Activated T-helper 1 cell treated with anti-CD3 and anti-CD28 coated beads, Interleukin-2, amount 50 U/mL, for 16 hours (primary cell): Measurements from ENCODE around the gene ZFP14.

Experiments
- DNase-seq, 2 donors: peaks; one replicate each; pipeline ENCODE4 v3.0.0-alpha.2; 2020; ENCODE audit warnings: low read depth in 1 of 2, low spot score in 1 of 2

The ZFP14 gene

DNA sequence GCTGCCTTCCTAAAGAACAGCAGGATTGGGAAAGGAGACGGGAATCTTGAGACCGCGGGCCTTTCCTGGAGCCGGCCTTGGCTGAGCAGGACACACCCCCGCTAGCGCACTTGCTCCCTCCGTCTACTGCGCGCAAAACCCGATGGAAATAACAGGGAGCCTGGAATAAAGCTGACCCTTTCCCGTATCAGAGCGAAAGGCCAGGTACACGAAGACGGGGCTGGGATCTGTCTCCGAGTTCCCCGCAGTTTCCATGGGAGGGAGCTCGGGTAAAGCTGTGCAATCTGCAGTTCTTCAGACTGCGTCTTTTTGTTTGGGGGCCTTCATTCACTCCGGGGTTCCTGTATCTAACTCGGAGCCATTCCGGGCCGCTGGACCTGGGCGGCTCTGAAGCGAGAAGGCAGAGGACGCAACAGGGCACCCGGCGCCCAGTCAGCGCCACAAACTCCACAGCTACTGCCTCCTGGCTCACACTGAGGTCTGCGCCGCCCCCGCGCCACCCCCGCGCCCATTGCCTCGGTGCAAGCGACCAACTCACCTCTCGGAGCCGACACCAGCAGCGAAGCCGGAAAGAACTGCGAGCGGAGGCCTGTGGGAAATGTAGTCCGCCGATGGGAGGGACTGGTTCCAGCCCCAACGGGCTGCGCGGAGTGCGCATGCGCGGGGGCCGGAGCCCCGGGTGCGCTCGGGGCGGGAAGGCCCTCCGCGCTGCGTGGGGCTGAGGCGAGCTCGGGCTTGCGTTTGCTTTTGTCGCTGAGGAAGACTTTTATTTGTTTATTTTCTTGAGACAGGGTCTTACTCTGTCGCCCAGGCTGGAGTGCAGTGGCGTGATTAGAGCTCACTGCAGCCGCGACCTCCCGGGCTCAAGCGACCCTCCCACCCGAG is at the start of gene ZFP14:
Gene ZFP14 (minus strand): TSS at position 577 of the 885 bp plus-strand sequence. CDS start 11,309 bp downstream, outside the sequence.
- peak; percentile 86 to 91 for DNase-seq

GRCh38 chr19:36423925-36424324 is 44.9 kb upstream of the ZFP14 start:
- DNase-seq: no peak

GRCh38 chr19:36421749-36422481 is 42.9 kb upstream of the ZFP14 start:
- DNase-seq: no peak

DNA sequence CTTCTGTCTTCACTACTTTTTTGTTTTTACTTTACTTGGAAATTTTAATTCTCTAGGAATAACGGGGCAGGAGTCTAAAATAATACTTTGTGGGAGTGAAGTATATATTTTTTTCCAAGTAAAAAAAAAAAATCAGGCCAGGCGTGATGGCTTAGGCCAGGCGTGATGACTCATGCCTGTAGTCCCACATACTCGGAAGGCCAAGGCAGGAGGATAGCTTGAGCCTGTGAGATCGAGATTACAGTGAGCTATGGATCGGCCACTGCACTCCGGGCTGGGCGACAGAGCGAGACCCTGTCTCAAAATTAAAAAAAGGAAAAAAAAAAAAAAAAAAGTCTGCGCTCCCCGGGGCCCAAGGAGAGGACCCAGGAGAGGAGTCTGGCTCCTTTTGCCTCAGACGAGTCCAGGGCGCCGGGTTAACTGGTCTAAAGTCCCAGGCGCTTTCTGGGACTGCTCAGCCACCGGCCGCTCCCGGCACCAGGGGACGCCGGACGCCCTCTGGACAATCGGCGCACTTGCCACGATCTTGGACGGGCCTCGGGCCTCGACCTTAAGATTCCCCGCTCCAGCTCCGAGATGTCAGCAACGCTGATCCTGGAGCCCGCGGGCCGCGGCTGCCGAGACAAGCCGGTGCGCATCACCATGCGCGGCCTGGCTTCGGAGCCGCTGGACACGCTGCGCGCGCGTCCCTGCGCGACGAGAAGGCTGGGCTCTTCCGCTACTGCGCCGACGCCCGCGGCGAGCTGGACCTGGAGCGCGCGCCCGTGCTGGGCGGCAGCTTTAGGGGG is 42.2 kb upstream of the ZFP14 start:
- no peak for DNase-seq

DNA sequence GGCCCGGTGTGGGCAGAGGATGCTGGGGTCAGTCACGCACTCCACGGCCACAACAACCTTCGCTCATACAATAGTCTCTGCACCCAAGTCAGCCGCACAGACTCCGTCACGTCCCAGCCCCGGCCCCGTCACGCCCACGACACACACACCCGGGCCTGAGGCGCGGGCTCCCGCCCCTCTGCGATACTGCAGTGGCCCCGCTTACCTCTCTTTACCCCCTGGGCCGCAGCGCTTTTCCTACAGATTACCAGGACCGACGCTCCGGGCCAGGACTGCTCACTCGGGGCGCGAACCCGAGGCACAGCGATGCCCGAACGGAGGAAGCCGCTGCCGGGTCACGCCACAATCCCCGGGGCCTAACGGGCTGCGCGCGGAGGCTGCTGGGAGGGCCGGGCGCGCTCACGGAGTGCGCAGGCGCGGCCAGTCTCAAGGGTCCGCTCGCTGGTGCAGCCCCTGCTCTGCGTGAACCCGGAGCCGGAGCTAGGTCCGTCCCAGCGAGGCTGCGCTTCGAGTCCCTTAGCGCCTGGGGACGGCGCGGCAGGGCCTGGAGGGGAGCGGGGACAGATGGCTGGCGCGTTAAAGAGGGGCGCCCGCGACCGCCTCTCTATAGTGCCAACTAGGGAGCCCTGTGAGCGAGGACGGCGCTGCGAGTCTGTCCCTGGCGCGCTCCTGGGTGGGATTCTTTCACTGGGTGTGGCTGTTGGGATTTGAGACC is 39.4 kb upstream of the ZFP14 start, which contains the start of gene ZFP82:
Gene ZFP82 (minus strand): TSS at position 358 of the 715 bp plus-strand sequence. CDS start 8,855 bp downstream, outside the sequence.
- peak; percentile 48 to 58 for DNase-seq

DNA sequence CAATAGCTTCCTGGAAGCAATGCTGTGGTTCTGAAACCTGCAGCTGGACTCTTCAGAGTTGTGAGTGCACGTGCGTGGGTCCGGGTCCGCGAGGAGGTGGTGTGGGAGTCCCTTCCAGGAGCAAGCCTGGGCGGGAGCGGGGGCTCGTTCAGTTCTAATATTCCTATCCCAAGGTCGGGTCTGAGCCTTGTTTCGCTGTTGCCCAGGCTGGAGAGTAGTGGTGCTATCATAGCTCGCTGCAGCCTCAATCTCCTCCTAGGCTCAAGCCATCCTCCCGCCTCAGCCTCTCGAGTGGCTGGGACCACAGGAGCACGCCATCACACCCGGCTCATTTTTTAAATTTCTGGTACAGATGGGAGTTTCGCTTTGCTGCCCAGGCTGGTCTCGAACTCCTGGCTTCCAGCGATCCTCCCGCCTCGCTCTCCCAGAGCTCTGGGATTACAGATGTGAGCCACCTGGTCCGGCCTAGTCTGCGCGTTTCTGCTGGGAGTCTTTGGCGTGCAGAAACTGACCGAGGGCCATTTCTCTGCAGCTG is 38.8 kb upstream of the ZFP14 start:
- no peak for DNase-seq

DNA sequence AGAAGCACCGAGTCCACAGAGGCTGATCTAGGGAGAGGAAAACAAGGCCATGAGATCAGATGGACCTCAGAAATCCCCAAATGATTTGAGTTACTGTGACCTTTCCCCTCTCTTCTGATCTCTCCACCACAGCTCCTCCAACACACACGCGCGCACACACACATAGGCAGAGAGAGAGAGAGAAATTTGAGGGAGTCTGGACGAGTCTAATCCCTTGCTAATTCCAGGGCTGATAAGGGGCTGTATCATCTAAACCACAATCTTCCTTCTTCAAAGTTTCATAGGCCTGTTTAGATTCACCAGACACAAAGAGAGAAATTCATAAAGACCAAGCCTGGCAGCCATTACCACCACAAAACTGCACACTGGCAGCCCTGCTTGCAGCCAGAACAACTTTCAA is 30.8 kb upstream of the ZFP14 start:
- no peak for DNase-seq

GRCh38 chr19:36408101-36408500 is 29.1 kb upstream of the ZFP14 start:
- DNase-seq: no peak

DNA sequence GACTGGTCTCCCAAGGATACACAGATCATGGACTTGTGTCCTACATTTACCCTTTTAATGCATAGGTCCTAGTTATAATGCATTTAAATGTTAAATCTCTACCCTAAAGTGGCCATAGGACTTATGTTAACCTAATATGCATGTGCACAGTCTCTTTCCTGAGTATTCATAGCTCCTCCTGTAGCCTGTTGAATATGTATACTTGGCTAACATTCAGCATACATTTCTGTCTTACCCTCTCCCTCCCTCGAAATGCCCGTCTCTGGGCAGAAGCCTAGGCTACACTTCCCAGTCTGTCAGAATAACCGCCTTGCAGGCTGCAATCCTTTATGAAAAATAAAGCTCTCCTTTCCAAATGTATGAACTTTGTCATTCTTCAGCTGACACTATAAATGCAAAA is 25.5 kb upstream of the ZFP14 start:
- DNase-seq: no peak

- DNase-seq: no peak
Measured at GRCh38 chr19:36401475-36401874, 22.5 kb upstream of the ZFP14 start.

- DNase-seq: no peak
Measured at GRCh38 chr19:36398571-36398970, 19.6 kb upstream of the ZFP14 start.

- DNase-seq: no peak
Measured at GRCh38 chr19:36392916-36393673, 14.1 kb upstream of the ZFP14 start.

- DNase-seq: no peak
Measured at GRCh38 chr19:36379510-36379819, 464 bp upstream of the ZFP14 start.

DNA sequence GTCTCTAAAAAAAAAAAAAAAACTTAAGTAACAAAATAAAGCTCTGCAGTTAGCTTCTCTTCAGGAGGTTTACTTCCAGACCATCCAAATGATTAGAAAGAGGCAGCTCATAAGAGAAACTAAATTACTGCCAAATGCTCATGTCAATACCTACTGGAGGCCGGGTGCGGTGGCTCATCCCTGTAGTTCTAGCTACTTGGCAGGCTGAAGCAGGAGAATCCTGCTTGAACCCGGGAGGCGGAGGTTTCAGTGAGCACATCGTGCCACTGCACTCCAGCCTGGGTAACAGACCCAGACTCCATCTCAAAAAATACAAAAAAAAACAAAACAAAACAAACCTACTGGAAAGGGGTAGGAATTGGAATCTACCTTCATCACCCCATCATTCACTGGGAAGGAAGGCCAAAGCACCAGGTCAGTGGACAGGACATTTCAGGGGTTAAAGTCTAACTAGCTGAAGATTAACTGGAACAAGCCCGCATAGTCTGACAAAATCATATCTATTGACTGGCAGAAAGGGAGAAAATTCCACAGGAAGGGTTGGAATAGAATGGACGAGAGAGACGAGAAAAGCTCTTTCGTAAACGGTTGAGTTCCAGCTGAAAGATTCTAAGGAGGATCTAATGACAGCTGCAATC is 1.3 kb downstream of the ZFP14 start:
- DNase-seq: no peak

DNA sequence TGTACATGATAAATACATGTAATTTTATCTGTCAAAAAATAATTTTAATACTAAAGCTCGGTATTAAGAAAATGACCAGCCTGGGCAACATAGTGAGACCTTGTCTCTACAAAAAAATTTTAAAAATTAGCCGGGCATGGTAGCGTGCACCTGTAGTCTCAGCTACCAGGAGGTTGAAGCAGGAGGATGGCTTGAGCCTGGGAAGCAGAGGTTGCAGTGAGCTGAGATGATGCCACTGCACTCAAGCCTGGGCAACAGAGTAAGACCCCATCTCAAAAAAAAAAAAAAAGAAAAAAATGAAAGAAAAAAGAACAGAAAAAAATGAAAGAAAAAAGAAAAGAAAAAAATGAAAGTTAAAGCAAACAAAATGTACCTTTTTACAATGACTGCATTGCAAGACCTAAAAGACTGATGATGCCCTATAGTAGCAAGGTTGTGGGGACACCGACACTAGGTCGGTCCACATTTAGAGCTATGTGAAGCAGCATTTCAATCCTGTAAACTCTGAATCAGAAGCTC is 5.3 kb downstream of the ZFP14 start:
- no peak for DNase-seq

DNA sequence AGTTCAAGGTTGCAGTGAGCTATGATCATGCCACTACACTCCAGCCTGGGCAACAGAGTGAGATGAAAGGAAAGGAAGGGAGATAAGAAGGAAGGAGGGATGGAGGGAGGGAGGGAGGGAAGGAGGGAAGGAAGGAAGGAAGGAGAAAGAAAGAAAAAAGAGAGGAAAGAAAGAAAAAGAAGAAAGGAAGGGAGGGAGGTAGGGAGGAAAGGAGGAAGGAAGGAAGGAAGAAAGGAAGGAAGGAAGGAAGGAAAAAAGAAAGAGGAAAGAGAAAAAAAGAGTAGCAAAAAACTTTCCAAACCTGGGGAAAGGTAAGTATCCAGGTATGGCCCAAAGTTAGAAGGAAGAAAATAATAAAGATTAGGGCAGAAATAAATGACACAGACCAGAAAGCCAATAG is 7.1 kb downstream of the ZFP14 start:
- no peak for DNase-seq

GRCh38 chr19:36363845-36364244 is 15.2 kb downstream of the ZFP14 start:
- DNase-seq: no peak

DNA sequence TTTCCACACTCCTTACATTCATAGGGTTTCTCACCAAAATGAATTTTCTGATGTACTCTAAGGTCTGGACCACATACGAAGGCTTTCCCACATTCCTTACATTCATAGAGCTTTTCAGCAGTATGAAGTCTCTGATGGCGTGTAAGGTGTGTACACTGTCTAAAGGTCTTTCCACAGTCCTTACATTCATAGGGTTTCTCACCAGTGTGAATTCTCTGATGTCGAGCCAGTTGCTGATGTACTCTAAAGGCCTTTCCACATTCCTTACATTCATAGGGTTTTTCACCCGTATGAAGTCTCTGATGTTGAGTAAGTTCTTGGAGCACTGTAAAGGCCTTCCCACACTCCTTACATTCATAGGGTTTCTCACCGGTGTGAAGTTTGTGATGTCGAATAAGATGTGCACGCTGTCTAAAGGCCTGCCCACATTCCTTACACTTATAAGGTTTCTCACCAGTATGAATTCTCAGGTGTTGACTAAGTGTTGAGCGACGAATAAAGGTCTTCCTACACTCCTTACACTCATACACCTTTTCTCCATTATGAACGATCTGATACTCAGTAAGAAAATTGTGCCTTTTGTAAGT is 38.1 kb downstream of the ZFP14 start:
- no peak for DNase-seq
